Caco-2 (cell line): ENCODE measurements around the gene POU4F3. TPM values are rescaled to one million over a fixed set of nuclear protein-coding genes. Genes with fewer than 3 reads are reported as not detected.

Experiments
- BruUV-seq: library from RNA; stranded (reverse); fragments of 400-500 nt; replicated peaks from 2 replicates; lab custom pipeline; 2021; lab: Mats Ljungman, UMichigan
- CTCF ChIA-PET: fragments of 300-600 bp; sonication (Branson Sonifier 250); formaldehyde crosslinking; loops from one replicate; lab custom pipeline; 2022; ENCODE audit warnings: antibody characterized with exemption; lab: Charles Lee
- POLR2A ChIA-PET: fragments of 300-600 bp; sonication (Branson Sonifier 250); formaldehyde crosslinking; loops from one replicate; lab custom pipeline; 2022; ENCODE audit warnings: antibody characterized with exemption; lab: Charles Lee
- DNase-seq, 2 experiments: peaks; one replicate each; pipeline versions ENCODE4 v3.0.0 to v3.0.0-alpha.2; 2020 to 2022
- H3K27me3 ChIP-seq: replicated peaks from 2 replicates; pipeline ENCODE4 v1.6.0; 2011; ENCODE audit warnings: low read length; ENCODE audit not compliant: control insufficient read depth, insufficient read depth
- H3K36me3 ChIP-seq: 2 replicates; pipeline ENCODE4 v1.5.1; 2011; ENCODE audit warnings: low read length; ENCODE audit not compliant: control insufficient read depth, insufficient read depth
- H3K4me1 ChIP-seq: fragments of 250-450 bp; sonication (Bioruptor Pico); 2 replicates; pipeline ENCODE4 v1.5.1; 2020; ENCODE audit warnings: mild to moderate bottlenecking
- H3K4me3 ChIP-seq: 2 replicates; pipeline ENCODE4 v1.5.1; 2011; ENCODE audit warnings: low read depth, mild to moderate bottlenecking, control low read depth, low read length
- H3K9me3 ChIP-seq: fragments of 250-450 bp; sonication (Bioruptor Pico); 2 replicates; pipeline ENCODE4 v1.5.1; 2020; ENCODE audit warnings: mild to moderate bottlenecking, moderate library complexity
- H3K27ac Mint-ChIP-seq: one replicate; pipeline ENCODE4 v1.8.0; 2022; ENCODE audit warnings: mixed read lengths; ENCODE audit not compliant: unreplicated experiment
- H3K27me3 Mint-ChIP-seq: one replicate; pipeline ENCODE4 v1.8.0; 2022; ENCODE audit warnings: mixed read lengths; ENCODE audit not compliant: insufficient read depth, unreplicated experiment
- H3K36me3 Mint-ChIP-seq: one replicate; pipeline ENCODE4 v1.8.0; 2022; ENCODE audit warnings: mild to moderate bottlenecking, mixed read lengths; ENCODE audit not compliant: insufficient read depth, unreplicated experiment
- H3K4me1 Mint-ChIP-seq: one replicate; pipeline ENCODE4 v1.8.0; 2022; ENCODE audit warnings: low read depth, mixed read lengths; ENCODE audit not compliant: unreplicated experiment
- H3K4me3 Mint-ChIP-seq: one replicate; pipeline ENCODE4 v1.8.0; 2022; ENCODE audit warnings: mild to moderate bottlenecking, moderate library complexity, mixed read lengths; ENCODE audit not compliant: unreplicated experiment
- H3K9me3 Mint-ChIP-seq: one replicate; pipeline ENCODE4 v1.8.0; 2022; ENCODE audit warnings: mixed read lengths; ENCODE audit not compliant: unreplicated experiment
- intact Hi-C: fragments of 100-400 bp; cut with micrococcal nuclease; formaldehyde crosslinking; loops from one replicate; pipeline ENCODE4 v1.10.0; 2022; ENCODE audit not compliant: unreplicated experiment
- total RNA-seq: library from RNA; stranded (reverse); gene quantifications from 2 replicates; pipeline ENCODE4 v1.2.3, GENCODE V29; 2022
- TF ChIP-seq, protein P1 (sequence below), 2 experiments: fragments of 200-600 bp in 1 of 2; IDR thresholded peaks; 1 replicate in 1 of 2; 2 replicates in 1 of 2; pipeline versions ENCODE4 v1.5.1 to v1.8.0; 2011 to 2022; ENCODE audit warnings: antibody characterized with exemption in 1 of 2, control low read depth in 1 of 2, inconsistent platforms in 1 of 2, low read depth in 1 of 2, low read length in 1 of 2, mild to moderate bottlenecking in 1 of 2, moderate library complexity in 1 of 2; ENCODE audit not compliant: insufficient read depth in 1 of 2, severe bottlenecking in 1 of 2, unreplicated experiment in 1 of 2

Gene POU4F3
- total RNA-seq, 1 experiment from 2014 or later: not detected

DNA sequence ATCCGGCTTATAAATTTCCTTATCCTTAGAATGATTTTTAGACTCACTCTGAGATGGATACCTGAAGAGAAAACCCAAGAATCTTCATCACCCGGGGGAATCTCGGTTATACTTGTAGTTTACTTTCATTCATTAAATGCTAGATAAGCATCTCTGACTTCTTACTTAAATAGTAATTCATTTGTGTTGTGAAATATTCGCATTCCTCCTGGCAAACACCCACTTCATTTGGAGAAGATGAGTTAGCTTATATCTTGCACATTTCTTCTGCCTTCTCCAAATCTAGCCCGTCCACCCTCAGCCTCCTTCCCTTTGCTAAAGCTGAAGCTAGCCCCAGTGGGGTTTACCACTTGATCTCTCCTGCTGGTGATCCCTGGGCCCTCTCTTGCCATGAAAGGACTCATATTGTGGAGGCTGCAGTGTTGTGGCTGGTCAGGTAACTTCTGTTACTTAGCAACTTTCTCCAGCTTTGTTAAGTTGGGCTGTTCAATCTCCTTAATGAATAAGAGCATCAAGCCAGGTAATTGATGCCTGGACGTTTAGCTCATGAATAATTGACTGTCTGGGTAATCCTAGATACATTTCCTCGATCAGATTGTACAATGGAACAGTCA, 11.3 kb upstream of the POU4F3 start:
- no peak overlapping the region for H3K27ac Mint-ChIP-seq
- no peaks in the 10 kb centered on the region for H3K36me3 Mint-ChIP-seq
- H3K9me3 Mint-ChIP-seq: no peaks in the 10 kb centered on the region
- Histone ChIP-seq H3K4me1 (no peaks in the 10 kb centered on the region; the same call in 1 of the 2 replicates), H3K4me3 (no peak overlapping the region), H3K36me3 (no peaks in the 10 kb centered on the region), H3K27me3 (no peaks in the 10 kb centered on the region), H3K9me3 (no peaks in the 10 kb centered on the region)
- TF ChIP-seq, protein P1, sequence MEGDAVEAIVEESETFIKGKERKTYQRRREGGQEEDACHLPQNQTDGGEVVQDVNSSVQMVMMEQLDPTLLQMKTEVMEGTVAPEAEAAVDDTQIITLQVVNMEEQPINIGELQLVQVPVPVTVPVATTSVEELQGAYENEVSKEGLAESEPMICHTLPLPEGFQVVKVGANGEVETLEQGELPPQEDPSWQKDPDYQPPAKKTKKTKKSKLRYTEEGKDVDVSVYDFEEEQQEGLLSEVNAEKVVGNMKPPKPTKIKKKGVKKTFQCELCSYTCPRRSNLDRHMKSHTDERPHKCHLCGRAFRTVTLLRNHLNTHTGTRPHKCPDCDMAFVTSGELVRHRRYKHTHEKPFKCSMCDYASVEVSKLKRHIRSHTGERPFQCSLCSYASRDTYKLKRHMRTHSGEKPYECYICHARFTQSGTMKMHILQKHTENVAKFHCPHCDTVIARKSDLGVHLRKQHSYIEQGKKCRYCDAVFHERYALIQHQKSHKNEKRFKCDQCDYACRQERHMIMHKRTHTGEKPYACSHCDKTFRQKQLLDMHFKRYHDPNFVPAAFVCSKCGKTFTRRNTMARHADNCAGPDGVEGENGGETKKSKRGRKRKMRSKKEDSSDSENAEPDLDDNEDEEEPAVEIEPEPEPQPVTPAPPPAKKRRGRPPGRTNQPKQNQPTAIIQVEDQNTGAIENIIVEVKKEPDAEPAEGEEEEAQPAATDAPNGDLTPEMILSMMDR (IDR thresholded peaks at IDR 0.05; ENCODE audit: insufficient read depth in 1 of 2, low read depth in 1 of 2, low read length in 1 of 2, severe bottlenecking in 1 of 2, unreplicated experiment in 1 of 2): no peak
- intact Hi-C loops: no loop called here
- ChIA-PET CTCF (interaction anchor here (1.0 kb wide), 1 partner anchor 119 kb away, joined by 4 read pairs; no protein-coding TSS in a partner anchor), POLR2A (interaction anchor here (0.7 kb wide), 1 partner anchor 581 kb away, joined by 3 read pairs; no protein-coding TSS in a partner anchor)
- H3K4me3 Mint-ChIP-seq: no peak overlapping the region
- BruUV-seq: no TSS peak
- H3K4me1 Mint-ChIP-seq: no peaks in the 10 kb centered on the region
- H3K27me3 Mint-ChIP-seq: peaks cover 15% of the 10 kb centered on the region
- DNase-seq: no peak

DNA sequence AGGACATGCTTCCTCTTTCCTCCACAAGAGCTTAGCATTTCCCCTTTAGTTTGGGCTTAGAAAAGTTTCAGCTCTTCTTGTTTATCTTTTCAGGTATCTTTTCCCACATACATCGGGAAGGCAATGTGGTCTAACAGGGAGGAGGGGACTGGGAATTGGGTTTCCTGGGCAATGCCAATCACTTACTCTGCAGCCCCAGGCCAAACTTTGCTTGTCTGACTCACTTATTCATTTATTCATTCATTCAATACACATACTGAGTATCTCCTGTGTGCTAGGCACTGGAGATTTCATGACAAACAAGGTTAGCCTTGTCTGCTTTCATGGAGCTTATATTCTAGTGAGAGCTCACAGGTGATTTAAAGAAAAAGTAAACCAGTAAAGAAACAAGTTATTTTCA, 10.7 kb upstream of the POU4F3 start:
- peaks cover 15% of the 10 kb centered on the region for H3K27me3 Mint-ChIP-seq
- no peaks in the 10 kb centered on the region for H3K36me3 Mint-ChIP-seq
- Histone ChIP-seq H3K4me3 (no peak overlapping the region), H3K36me3 (no peaks in the 10 kb centered on the region), H3K27me3 (no peaks in the 10 kb centered on the region), H3K9me3 (no peaks in the 10 kb centered on the region), H3K4me1 (no peaks in the 10 kb centered on the region; the same call in 1 of the 2 replicates)
- H3K4me1 Mint-ChIP-seq: no peaks in the 10 kb centered on the region
- POLR2A ChIA-PET: interaction anchor here (0.7 kb wide), 1 partner anchor 581 kb away, joined by 3 read pairs; no protein-coding TSS in a partner anchor
- intact Hi-C loops: no loop called here
- no peak for DNase-seq
- BruUV-seq: no TSS peak
- no peak overlapping the region for H3K4me3 Mint-ChIP-seq
- CTCF ChIA-PET: interaction anchor here (1.0 kb wide), 1 partner anchor 119 kb away, joined by 4 read pairs; no protein-coding TSS in a partner anchor
- TF ChIP-seq, protein P1 (IDR thresholded peaks at IDR 0.05; ENCODE audit: insufficient read depth in 1 of 2, low read depth in 1 of 2, low read length in 1 of 2, severe bottlenecking in 1 of 2, unreplicated experiment in 1 of 2): no peak
- H3K9me3 Mint-ChIP-seq: no peaks in the 10 kb centered on the region
- H3K27ac Mint-ChIP-seq: no peak overlapping the region

DNA sequence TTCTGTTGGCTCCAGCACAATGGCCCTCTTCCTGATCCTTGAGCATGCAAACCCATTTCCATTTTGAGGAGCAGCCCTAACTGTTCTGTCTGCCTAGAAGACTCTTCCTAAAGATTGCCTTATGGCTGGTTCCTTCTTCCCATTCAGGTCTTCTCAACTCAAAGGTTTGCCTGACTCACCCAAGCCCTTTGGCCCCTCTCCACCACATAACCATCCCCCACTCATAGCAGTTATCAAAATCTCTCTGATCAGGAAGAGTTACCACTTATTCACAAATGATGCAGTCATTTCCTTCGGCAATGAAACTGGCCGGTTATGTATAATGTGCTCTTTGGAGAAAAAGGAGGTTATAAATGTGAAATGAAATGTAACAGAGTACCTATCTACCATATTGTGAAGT, 8.9 kb upstream of the POU4F3 start:
- no TSS peak for BruUV-seq
- Mint-ChIP-seq H3K4me3 (no peak overlapping the region), H3K9me3 (no peaks in the 10 kb centered on the region), H3K27ac (no peak overlapping the region), H3K4me1 (no peaks in the 10 kb centered on the region), H3K36me3 (no peaks in the 10 kb centered on the region), H3K27me3 (peaks cover 16% of the 10 kb centered on the region)
- H3K36me3 ChIP-seq: no peaks in the 10 kb centered on the region
- H3K4me3 ChIP-seq: no peak overlapping the region
- H3K9me3 ChIP-seq: no peaks in the 10 kb centered on the region
- CTCF ChIA-PET: no interaction called here
- no peaks in the 10 kb centered on the region for H3K27me3 ChIP-seq
- DNase-seq: no peak
- no peaks in the 10 kb centered on the region; the same call in 1 of the 2 replicates for H3K4me1 ChIP-seq
- POLR2A ChIA-PET: no interaction called here
- TF ChIP-seq, protein P1 (IDR thresholded peaks at IDR 0.05; ENCODE audit: insufficient read depth in 1 of 2, low read depth in 1 of 2, low read length in 1 of 2, severe bottlenecking in 1 of 2, unreplicated experiment in 1 of 2): no peak
- intact Hi-C loops: no loop called here
